BLaER1 treated with 17β-estradiol and CSF1 and Interleukin-3, amounts not matched to agents 10 nM and 100 nM (cell line): ENCODE results near the gene TNFSF4.

ENCODE experiments used
- H3K27ac ChIP-seq, 11 experiments: shearing (Covaris generic); formaldehyde crosslinking; 2 replicates each; pipeline ENCODE4 v1.8.1; 2022
- H3K27me3 ChIP-seq, 11 experiments: shearing (Covaris generic); formaldehyde crosslinking; 2 replicates each; pipeline ENCODE4 v1.8.1; 2022
- H3K36me3 ChIP-seq, 11 experiments: shearing (Covaris generic); formaldehyde crosslinking; 2 replicates each; pipeline ENCODE4 v1.8.1; 2022
- H3K4me1 ChIP-seq, 10 experiments: shearing (Covaris generic); formaldehyde crosslinking; 2 replicates each; pipeline ENCODE4 v1.8.1; 2022
- H3K4me2 ChIP-seq, 11 experiments: shearing (Covaris generic); formaldehyde crosslinking; 2 replicates each; pipeline ENCODE4 v1.8.1; 2022
- H3K4me3 ChIP-seq, 10 experiments: shearing (Covaris generic); formaldehyde crosslinking; 2 replicates each; pipeline ENCODE4 v1.8.1; 2022
- H3K9ac ChIP-seq, 11 experiments: shearing (Covaris generic); formaldehyde crosslinking; 2 replicates each; pipeline ENCODE4 v1.8.1; 2022
- H3K9me3 ChIP-seq, 11 experiments: shearing (Covaris generic); formaldehyde crosslinking; replicated peaks in 1 of 11; 2 replicates each; pipeline ENCODE4 v1.8.1; 2022
- H4K20me1 ChIP-seq, 11 experiments: shearing (Covaris generic); formaldehyde crosslinking; 2 replicates each; pipeline ENCODE4 v1.8.1; 2022
- Cebpa-rat ChIP-seq, 11 experiments: shearing (Covaris generic); IDR thresholded peaks; 2 replicates each; pipeline ENCODE4 v1.8.1; 2022

The TNFSF4 gene

DNA sequence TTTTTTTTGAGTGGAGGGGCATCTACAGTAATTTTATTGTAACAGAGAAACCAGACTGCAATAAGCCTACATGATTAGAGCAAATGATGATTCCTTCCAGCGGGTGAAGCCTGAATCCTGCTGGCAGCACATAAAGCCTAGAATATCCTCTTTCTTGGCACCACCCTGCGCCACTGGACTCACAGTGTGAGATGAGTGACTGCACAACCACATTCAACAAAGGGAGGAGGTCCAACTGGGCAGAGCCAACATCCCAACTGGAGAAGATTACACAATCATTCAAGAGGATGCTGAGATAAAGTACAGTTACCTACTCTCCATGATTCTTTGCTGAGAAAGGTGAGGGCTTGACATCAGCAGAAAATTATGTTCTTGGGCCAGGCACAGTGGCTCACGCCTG is 67.4 kb downstream of the TNFSF4 start:
- Histone ChIP-seq H4K20me1 (no peaks in the 10 kb centered on the region), H3K9me3 (peaks cover 0 to 11% (median 0%) of the 10 kb centered on the region in 11 experiments; a peak in 3 of 22 replicates), H3K9ac (no peak overlapping the region), H3K4me1 (no peaks in the 10 kb centered on the region), H3K4me2 (no peak overlapping the region), H3K27ac (no peak overlapping the region), H3K36me3 (no peaks in the 10 kb centered on the region), H3K4me3 (no peak overlapping the region), H3K27me3 (no peaks in the 10 kb centered on the region)
- no peak for TF ChIP-seq Cebpa-rat (IDR thresholded peaks at IDR 0.05)

DNA sequence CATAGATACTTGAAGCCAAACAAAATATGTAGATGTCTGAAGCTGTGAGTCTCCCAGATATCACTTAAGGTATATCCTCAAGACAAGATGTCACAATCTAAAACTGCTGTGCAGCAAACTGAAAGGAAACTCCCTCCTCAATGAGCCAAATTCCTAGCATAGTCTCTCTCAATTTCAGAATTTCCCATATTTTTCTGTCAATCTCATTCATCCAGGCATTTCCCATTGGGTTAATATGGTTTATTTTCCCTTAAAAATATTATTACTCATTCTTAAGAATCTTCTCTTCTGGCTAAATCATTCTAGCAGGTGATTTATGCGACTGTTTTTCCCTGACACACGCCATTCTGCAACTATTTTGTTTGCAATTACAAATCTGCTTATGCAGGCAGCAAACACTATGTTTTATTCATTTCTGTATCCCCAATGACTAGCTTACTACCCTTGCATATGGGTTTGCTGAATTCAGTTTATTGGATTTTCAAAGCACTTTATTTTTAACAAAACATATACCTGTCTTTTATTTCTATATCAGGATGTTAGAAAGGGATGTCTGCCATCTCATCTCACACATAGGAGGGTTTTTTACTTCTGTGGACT is 69.9 kb downstream of the TNFSF4 start:
- Histone ChIP-seq H3K9ac (no peak overlapping the region), H3K4me3 (no peak overlapping the region), H3K36me3 (no peaks in the 10 kb centered on the region), H4K20me1 (no peaks in the 10 kb centered on the region), H3K27me3 (no peaks in the 10 kb centered on the region), H3K9me3 (peaks cover 0 to 5% (median 0%) of the 10 kb centered on the region in 11 experiments; a peak in 2 of 22 replicates), H3K4me2 (no peak overlapping the region), H3K4me1 (no peaks in the 10 kb centered on the region), H3K27ac (no peak overlapping the region)
- TF ChIP-seq Cebpa-rat (IDR thresholded peaks at IDR 0.05): no peak

DNA sequence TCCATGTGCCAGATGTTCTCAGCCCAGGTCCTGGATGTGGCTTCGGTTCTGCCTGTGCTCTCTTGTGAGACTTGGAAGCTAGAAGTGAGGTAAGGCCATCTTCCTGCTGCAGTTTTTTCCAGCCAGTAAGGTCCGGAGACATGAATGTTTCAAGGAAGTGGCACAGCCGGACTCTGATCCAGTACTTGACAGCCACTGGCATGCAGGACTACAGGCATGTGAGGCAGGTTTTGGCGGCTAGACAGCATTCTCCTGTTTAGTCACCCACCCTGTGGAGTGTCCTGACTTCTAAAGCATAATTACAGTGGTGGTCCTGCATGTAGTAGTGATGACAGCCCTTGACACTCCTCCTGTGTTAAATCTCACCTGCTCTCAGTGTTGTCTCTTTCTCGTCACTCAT is 72.3 kb downstream of the TNFSF4 start:
- TF ChIP-seq Cebpa-rat (IDR thresholded peaks at IDR 0.05): no peak
- no peak overlapping the region for H3K4me3 ChIP-seq

DNA sequence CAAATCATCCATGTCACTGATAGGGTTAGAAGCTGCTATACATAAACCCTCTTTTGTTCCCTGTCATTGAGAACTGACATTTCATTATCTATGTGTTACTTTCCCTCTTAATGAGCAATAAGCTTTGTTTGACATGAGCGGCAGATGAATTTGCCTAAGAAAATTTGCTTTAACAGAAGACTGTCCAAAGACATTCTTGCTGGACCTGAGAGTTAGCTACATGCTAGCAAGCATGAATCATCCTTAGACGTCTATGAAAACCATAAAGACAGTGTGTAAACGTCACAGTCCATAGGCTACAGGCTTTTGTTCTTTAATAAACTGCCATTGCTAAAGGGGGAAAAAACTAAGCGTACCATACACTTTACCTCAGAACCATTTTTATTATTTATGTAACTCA is 73.1 kb downstream of the TNFSF4 start:
- TF ChIP-seq Cebpa-rat (IDR thresholded peaks at IDR 0.05): no peak
- no peaks in the 10 kb centered on the region for H4K20me1 ChIP-seq
- peaks cover 0 to 7% (median 0%) of the 10 kb centered on the region in 11 experiments; a peak in 1 of 22 replicates for H3K9me3 ChIP-seq
- H3K4me3 ChIP-seq: no peak overlapping the region
- H3K36me3 ChIP-seq: no peaks in the 10 kb centered on the region
- no peak overlapping the region for H3K27ac ChIP-seq
- H3K4me1 ChIP-seq: peaks cover 0 to under 1% (median 0%) of the 10 kb centered on the region in 10 experiments; a peak in 2 of 20 replicates
- H3K27me3 ChIP-seq: no peaks in the 10 kb centered on the region
- H3K4me2 ChIP-seq: no peak overlapping the region
- H3K9ac ChIP-seq: no peak overlapping the region

More for the DNA sequence above, 72.3 kb downstream of the TNFSF4 start:
- Histone ChIP-seq H3K9me3 (peaks cover 0 to 7% (median 0%) of the 10 kb centered on the region in 11 experiments; a peak in 1 of 22 replicates), H3K36me3 (no peaks in the 10 kb centered on the region), H3K27me3 (no peaks in the 10 kb centered on the region), H3K4me1 (no peaks in the 10 kb centered on the region), H4K20me1 (no peaks in the 10 kb centered on the region), H3K9ac (no peak overlapping the region), H3K4me2 (no peak overlapping the region), H3K27ac (no peak overlapping the region)
